H1 (cell line): Measurements from ENCODE around the gene TNKS2. TPM values are rescaled to one million over a fixed set of nuclear protein-coding genes. Genes with fewer than 3 reads are reported as not detected.
A peak's percentile ranks its signal among the peaks of the same experiment; 100 is the strongest.

Experiments used
- CTCF ChIA-PET: fragments of 300-600 bp; sonication (Branson Sonifier 250); formaldehyde crosslinking; loops from one replicate; lab custom pipeline; 2021; ENCODE audit not compliant: partially characterized antibody; lab: Charles Lee
- POLR2A ChIA-PET: fragments of 300-600 bp; sonication (Branson Sonifier 250); formaldehyde crosslinking; loops from one replicate; lab custom pipeline; 2021; ENCODE audit warnings: inconsistent platforms; ENCODE audit not compliant: partially characterized antibody; lab: Charles Lee
- DNase-seq, 2 experiments: peaks; one replicate each; pipeline versions ENCODE4 v3.0.0 to v3.0.0-alpha.2; 2010 to 2022; ENCODE audit warnings: low spot score in 2 of 2, low read depth in 1 of 2, mixed read lengths in 1 of 2
- FAIRE-seq: peaks from 2 replicates; lab custom pipeline; 2011; peaks lifted over from hg19 to GRCh38; lab: Jason Lieb, UNC
- H2AFZ ChIP-seq: 2 replicates; pipeline ENCODE4 v1.8.1; 2012; ENCODE audit warnings: low read length, inconsistent platforms
- H2AK5ac ChIP-seq: 2 replicates; pipeline ENCODE4 v1.6.1; 2013; ENCODE audit warnings: low read depth, low read length
- H2BK120ac ChIP-seq: replicated peaks from 2 replicates; pipeline ENCODE3; 2013; ENCODE audit warnings: low read depth, low read length, inconsistent platforms
- H2BK12ac ChIP-seq: 2 replicates; pipeline ENCODE4 v1.6.1; 2013; ENCODE audit warnings: low read depth, low read length
- H2BK15ac ChIP-seq: 2 replicates; pipeline ENCODE4 v1.6.1; 2013; ENCODE audit warnings: low read length
- H2BK20ac ChIP-seq: 2 replicates; pipeline ENCODE4 v1.6.1; 2013; ENCODE audit warnings: low read length
- H2BK5ac ChIP-seq: 2 replicates; pipeline ENCODE4 v1.6.1; 2013; ENCODE audit warnings: low read depth, low read length
- H3K14ac ChIP-seq: 2 replicates; pipeline ENCODE4 v1.6.1; 2013; ENCODE audit warnings: inconsistent platforms; ENCODE audit not compliant: insufficient read length
- H3K18ac ChIP-seq: 2 replicates; pipeline ENCODE4 v1.6.1; 2013; ENCODE audit warnings: low read length; ENCODE audit errors: extremely low read depth
- H3K23ac ChIP-seq: 2 replicates; pipeline ENCODE4 v1.6.1; 2013; ENCODE audit warnings: inconsistent platforms; ENCODE audit not compliant: insufficient read length
- H3K23me2 ChIP-seq: 2 replicates; pipeline ENCODE4 v1.6.1; 2013; ENCODE audit warnings: low read depth, low read length
- H3K27ac ChIP-seq: 2 replicates; pipeline ENCODE4 v1.6.1; 2011; ENCODE audit warnings: low read depth, low read length, inconsistent platforms
- H3K27me3 ChIP-seq, 4 experiments: replicated peaks in 1 of 4; 1 replicate in 1 of 4; 2 replicates in 3 of 4; pipeline versions ENCODE4 v1.6.1 to v1.8.1; 2011 to 2013; ENCODE audit warnings: low read length in 3 of 4, mild to moderate bottlenecking in 3 of 4, inconsistent platforms in 2 of 4, mixed read lengths in 2 of 4, moderate library complexity in 1 of 4; ENCODE audit not compliant: control insufficient read depth in 3 of 4, insufficient read depth in 3 of 4; ENCODE audit errors: extremely low read depth in 1 of 4
- H3K36me3 ChIP-seq, 4 experiments: 2 replicates each; pipeline versions ENCODE4 v1.6.1 to v1.8.1; 2011 to 2013; ENCODE audit warnings: mild to moderate bottlenecking in 4 of 4, low read length in 3 of 4, moderate library complexity in 2 of 4, control low read depth in 1 of 4, inconsistent platforms in 1 of 4; ENCODE audit not compliant: insufficient read depth in 4 of 4, control insufficient read depth in 2 of 4
- H3K4ac ChIP-seq: replicated peaks from 2 replicates; pipeline ENCODE3; 2013; ENCODE audit warnings: low read length, low read depth, mixed read lengths, inconsistent platforms; ENCODE audit not compliant: insufficient read length
- H3K4me1 ChIP-seq, 4 experiments: replicated peaks in 1 of 4; 1 replicate in 1 of 4; 2 replicates in 3 of 4; pipeline versions ENCODE4 v1.6.1 to v1.8.1; 2011 to 2013; ENCODE audit warnings: low read length in 3 of 4, inconsistent platforms in 2 of 4, mixed read lengths in 1 of 4; ENCODE audit not compliant: insufficient read depth in 4 of 4, control insufficient read depth in 3 of 4
- H3K4me2 ChIP-seq, 2 experiments: 2 replicates each; pipeline versions ENCODE4 v1.6.1 to v1.8.1; 2011 to 2013; ENCODE audit warnings: low read depth in 2 of 2, low read length in 2 of 2, control low read depth in 1 of 2, inconsistent platforms in 1 of 2, mild to moderate bottlenecking in 1 of 2; ENCODE audit not compliant: insufficient read depth in 1 of 2
- H3K4me3 ChIP-seq, 4 experiments: fragments of 200-600, 300-600 bp in 1 of 4; sonication (generic), shearing (Covaris generic), sonication (Bioruptor Twin) in 1 of 4; 2 replicates each; pipeline versions ENCODE4 v1.5.1 to v1.8.1; 2011 to 2016; ENCODE audit warnings: low read length in 4 of 4, low read depth in 3 of 4, control low read depth in 2 of 4, inconsistent platforms in 2 of 4, mild to moderate bottlenecking in 2 of 4, mixed read lengths in 1 of 4, moderate library complexity in 1 of 4; ENCODE audit not compliant: insufficient read depth in 2 of 4; ENCODE audit errors: extremely low read depth in 1 of 4
- H3K56ac ChIP-seq: replicated peaks from 2 replicates; pipeline ENCODE3; 2013; ENCODE audit warnings: low read depth, mild to moderate bottlenecking, mixed read lengths, low read length, inconsistent platforms; ENCODE audit not compliant: insufficient read length
- H3K79me1 ChIP-seq: 2 replicates; pipeline ENCODE4 v1.6.1; 2013; ENCODE audit warnings: low read depth, low read length, control low read depth
- H3K79me2 ChIP-seq, 2 experiments: 2 replicates each; pipeline versions ENCODE4 v1.6.1 to v1.8.1; 2012 to 2013; ENCODE audit warnings: low read length in 2 of 2, mild to moderate bottlenecking in 2 of 2, inconsistent platforms in 1 of 2; ENCODE audit not compliant: insufficient read depth in 2 of 2, control insufficient read depth in 1 of 2
- H3K9ac ChIP-seq, 4 experiments: replicated peaks in 1 of 4; 1 replicate in 1 of 4; 2 replicates in 3 of 4; pipeline versions ENCODE4 v1.6.1 to v1.8.1; 2011 to 2013; ENCODE audit warnings: low read depth in 3 of 4, low read length in 3 of 4, control low read depth in 2 of 4, mild to moderate bottlenecking in 2 of 4, moderate library complexity in 2 of 4, inconsistent platforms in 1 of 4; ENCODE audit errors: extremely low read depth in 1 of 4
- H3K9me3 ChIP-seq, 2 experiments: 2 replicates each; pipeline versions ENCODE4 v1.6.1 to v1.8.1; 2012 to 2013; ENCODE audit warnings: mild to moderate bottlenecking in 2 of 2, moderate library complexity in 2 of 2, control low read depth in 1 of 2, inconsistent platforms in 1 of 2, low read depth in 1 of 2, low read length in 1 of 2, mixed read lengths in 1 of 2; ENCODE audit not compliant: insufficient read depth in 2 of 2
- H4K20me1 ChIP-seq, 2 experiments: replicated peaks in 1 of 2; 2 replicates each; pipeline versions ENCODE3 to v1.8.1; 2011 to 2013; ENCODE audit warnings: inconsistent platforms in 2 of 2, low read length in 2 of 2, mild to moderate bottlenecking in 1 of 2; ENCODE audit not compliant: insufficient read depth in 2 of 2, control insufficient read depth in 1 of 2
- H4K5ac ChIP-seq: 2 replicates; pipeline ENCODE4 v1.6.1; 2013; ENCODE audit warnings: low read length, low read depth, mixed read lengths, inconsistent platforms; ENCODE audit not compliant: insufficient read length
- H4K8ac ChIP-seq: 2 replicates; pipeline ENCODE4 v1.8.0; 2013; ENCODE audit warnings: mild to moderate bottlenecking, moderate library complexity, low read length, inconsistent platforms; ENCODE audit not compliant: insufficient read depth; ENCODE audit errors: extremely low read depth
- H4K91ac ChIP-seq: replicated peaks from 2 replicates; pipeline ENCODE3; 2013; ENCODE audit warnings: low read length, mixed read lengths, inconsistent platforms; ENCODE audit not compliant: insufficient read length
- CEBPB ChIP-seq: IDR thresholded peaks from 2 replicates; pipeline ENCODE4 v1.6.1; 2012; ENCODE audit warnings: low read depth, low read length
- WGBS, 2 experiments: shearing (Covaris generic) in 1 of 2; methylation state at CpG; one replicate each; pipeline versions ENCODE4 v1.1.6 to v1.1.7; 2013 to 2015; ENCODE audit warnings: low lambda C conversion rate in 2 of 2, mixed read lengths in 2 of 2, inconsistent platforms in 1 of 2, low coverage in 1 of 2, missing lambda C conversion rate in 1 of 2; ENCODE audit not compliant: insufficient replicate concordance in 2 of 2, insufficient coverage in 1 of 2, insufficient read length in 1 of 2; ENCODE audit errors: extremely low coverage in 1 of 2, missing lambda C conversion rate in 1 of 2; 5-methylcytosine and 5-hydroxymethylcytosine counted together
- polyA plus RNA-seq, 7 experiments: library from polyadenylated mRNA; depleted of rRNA in 3 of 7; stranded (reverse) in 5 of 7; unstranded in 2 of 7; fragments of >200 nt in 5 of 7; fragments of 200-250 nt in 2 of 7; gene quantifications; 1 replicate in 5 of 7; 2 replicates in 1 of 7; 4 replicates in 1 of 7; pipeline versions ENCODE4 v1.2.1 to v1.2.3, GENCODE V29; 2011 to 2013; ENCODE audit warnings: missing spikeins in 2 of 7, mixed read lengths in 2 of 7
- total RNA-seq: library from RNA; stranded (reverse); fragmentation: NEBNext Ultra II Directional; extraction: Animal tissue kit (Norgen Biotek cat#: 25700); gene quantifications from 2 replicates; pipeline ENCODE4 v1.2.1, GENCODE V29; 2021
- TF ChIP-seq, protein P1 (sequence below), 3 experiments: IDR thresholded peaks; 1 replicate in 2 of 3; 2 replicates in 1 of 3; pipeline versions ENCODE4 v1.5.1 to v1.6.1; 2011; ENCODE audit warnings: low read length in 3 of 3, mild to moderate bottlenecking in 3 of 3, inconsistent platforms in 2 of 3, low read depth in 1 of 3, moderate library complexity in 1 of 3; ENCODE audit not compliant: insufficient read depth in 1 of 3; ENCODE audit errors: control extremely low read depth in 1 of 3

TNKS2 gene
- total and polyA plus RNA-seq, 2 of the 8 experiments (the other 6 are each of a cell fraction or from before 2014, with no cell fraction given): 23.3 to 73.6 TPM

DNA sequence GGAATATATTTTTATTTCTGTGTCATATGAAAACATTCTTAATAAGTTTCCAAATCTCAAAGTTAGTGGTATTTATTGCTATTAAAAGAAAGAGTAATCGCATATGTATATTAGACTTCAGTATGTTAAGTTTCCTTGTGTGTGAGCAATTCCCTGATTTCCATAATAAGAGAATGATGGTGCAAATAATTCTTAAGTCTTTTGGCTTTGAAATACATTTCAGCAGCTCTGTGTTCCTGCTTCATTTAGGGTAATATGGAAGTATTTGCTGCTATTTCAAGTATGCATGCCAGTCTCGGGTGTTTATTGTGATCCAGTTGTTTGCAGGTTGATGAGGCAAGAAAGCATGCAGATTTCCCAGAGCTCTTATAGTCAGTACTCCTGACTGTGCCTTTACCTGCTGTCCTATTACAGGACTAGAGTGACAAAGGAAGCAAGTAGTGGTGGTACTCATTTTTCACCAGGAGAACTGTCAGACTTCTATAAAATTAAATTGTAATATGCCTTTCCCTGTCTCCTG lies 67.4 kb downstream of the TNKS2 start:
- Histone ChIP-seq H2AK5ac (no peak overlapping the region), H4K20me1 (no peaks in the 10 kb centered on the region), H3K56ac (no peak overlapping the region), H3K4me3 (no peak overlapping the region), H3K4me2 (no peak overlapping the region), H2BK5ac (no peak overlapping the region), H3K27ac (no peak overlapping the region), H3K4me1 (peaks cover 0 to 6% (median 4%) of the 10 kb centered on the region in 4 experiments; a peak in 4 of 7 replicates), H3K9ac (no peak overlapping the region), H2BK120ac (no peak overlapping the region), H2AFZ (no peak overlapping the region), H2BK12ac (no peak overlapping the region), H2BK15ac (no peak overlapping the region), H3K23me2 (no peaks in the 10 kb centered on the region), H3K27me3 (no peaks in the 10 kb centered on the region), H3K18ac (no peak overlapping the region), H3K4ac (no peak overlapping the region), H3K14ac (no peak overlapping the region), H3K36me3 (peaks cover 0 to 28% (median 9%) of the 10 kb centered on the region in 4 experiments; a peak in 3 of 8 replicates), H3K9me3 (no peaks in the 10 kb centered on the region), H4K91ac (no peak overlapping the region), H3K79me2 (no peaks in the 10 kb centered on the region), H3K79me1 (no peaks in the 10 kb centered on the region), H4K5ac (no peak overlapping the region), H2BK20ac (no peak overlapping the region), H3K23ac (no peak overlapping the region), H4K8ac (no peak overlapping the region)
- POLR2A ChIA-PET: interaction anchor here (0.8 to 1.4 kb wide), 6 partner anchors 11 to 58 kb away, joined by 3 to 6 read pairs (median 4); partner anchors contain the start of genes BTAF1 and FGFBP3
- FAIRE-seq (no peak), DNase-seq (no peak)
- TF ChIP-seq CEBPB: 0 out of 2 replicates have a peak, but pooled peaks have one; percentile 14
- TF ChIP-seq, protein P1, sequence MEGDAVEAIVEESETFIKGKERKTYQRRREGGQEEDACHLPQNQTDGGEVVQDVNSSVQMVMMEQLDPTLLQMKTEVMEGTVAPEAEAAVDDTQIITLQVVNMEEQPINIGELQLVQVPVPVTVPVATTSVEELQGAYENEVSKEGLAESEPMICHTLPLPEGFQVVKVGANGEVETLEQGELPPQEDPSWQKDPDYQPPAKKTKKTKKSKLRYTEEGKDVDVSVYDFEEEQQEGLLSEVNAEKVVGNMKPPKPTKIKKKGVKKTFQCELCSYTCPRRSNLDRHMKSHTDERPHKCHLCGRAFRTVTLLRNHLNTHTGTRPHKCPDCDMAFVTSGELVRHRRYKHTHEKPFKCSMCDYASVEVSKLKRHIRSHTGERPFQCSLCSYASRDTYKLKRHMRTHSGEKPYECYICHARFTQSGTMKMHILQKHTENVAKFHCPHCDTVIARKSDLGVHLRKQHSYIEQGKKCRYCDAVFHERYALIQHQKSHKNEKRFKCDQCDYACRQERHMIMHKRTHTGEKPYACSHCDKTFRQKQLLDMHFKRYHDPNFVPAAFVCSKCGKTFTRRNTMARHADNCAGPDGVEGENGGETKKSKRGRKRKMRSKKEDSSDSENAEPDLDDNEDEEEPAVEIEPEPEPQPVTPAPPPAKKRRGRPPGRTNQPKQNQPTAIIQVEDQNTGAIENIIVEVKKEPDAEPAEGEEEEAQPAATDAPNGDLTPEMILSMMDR (IDR thresholded peaks at IDR 0.05; ENCODE audit: control extremely low read depth in 1 of 3, insufficient read depth in 1 of 3, low read depth in 1 of 3, low read length in 3 of 3): no peak
- 54% methylated on average over 2 of the region's 2 CpGs; no CpG with 5 or more reads in 1 of the 2 experiments for WGBS, 2 experiments
- CTCF ChIA-PET: interaction anchor here (0.9 to 1.6 kb wide), 7 partner anchors 9 to 986 kb away, joined by 3 to 7 read pairs (median 4); no protein-coding TSS in a partner anchor
